C4-2B (cell line): ENCODE results near the gene ARF1.

ENCODE experiments used
- H3K27ac ChIP-seq: fragments of 450-650 bp; 2 replicates; pipeline ENCODE4 v1.5.1; 2017
- ZFX ChIP-seq: fragments of 450-650 bp; IDR thresholded peaks from 2 replicates; pipeline ENCODE4 v1.6.1; 2017
- TF ChIP-seq, protein P1 (sequence below): fragments of 450-650 bp; conservative IDR thresholded peaks from 2 replicates; pipeline ENCODE4 v1.5.1; 2017; ENCODE audit warnings: mild to moderate bottlenecking

The ARF1 gene

DNA sequence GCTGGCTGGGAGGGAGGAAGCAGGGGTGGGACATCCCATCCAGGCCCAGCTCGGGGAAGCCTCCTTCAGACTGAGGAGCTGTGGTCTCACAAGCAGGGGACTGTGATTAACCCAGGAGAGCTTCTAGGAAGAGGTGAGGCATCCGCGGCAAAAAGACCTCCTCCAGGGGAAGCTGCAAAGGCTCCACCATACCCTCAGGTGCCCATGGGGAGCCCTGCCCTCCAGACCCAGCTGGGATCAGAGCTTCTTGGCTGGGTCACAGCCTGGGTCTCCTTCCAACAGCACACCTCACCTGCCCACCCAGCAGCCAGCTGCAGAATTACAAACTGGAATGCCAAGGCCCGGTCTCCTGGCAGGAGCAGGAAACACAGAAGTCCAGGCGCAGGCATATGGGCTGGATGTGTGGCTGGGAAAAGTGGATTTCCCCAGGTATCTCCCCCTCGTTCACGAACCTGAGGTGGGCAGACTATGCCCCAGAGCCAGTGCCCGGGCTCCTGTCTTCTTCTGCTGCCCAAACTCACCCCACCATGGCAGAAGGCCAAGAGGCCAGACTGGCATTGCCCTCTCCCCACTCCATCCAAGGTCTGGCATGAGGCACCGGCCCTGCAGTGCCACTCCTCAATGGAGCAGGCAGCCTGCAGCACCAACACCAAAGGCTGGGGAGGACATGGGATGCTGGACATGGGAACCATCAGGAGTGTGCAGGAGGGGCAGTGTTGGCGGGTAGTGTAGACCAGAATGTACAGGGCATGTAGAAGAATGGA, 15.4 kb upstream of the ARF1 start:
- TF ChIP-seq ZFX, result no peak
- TF ChIP-seq, protein P1, sequence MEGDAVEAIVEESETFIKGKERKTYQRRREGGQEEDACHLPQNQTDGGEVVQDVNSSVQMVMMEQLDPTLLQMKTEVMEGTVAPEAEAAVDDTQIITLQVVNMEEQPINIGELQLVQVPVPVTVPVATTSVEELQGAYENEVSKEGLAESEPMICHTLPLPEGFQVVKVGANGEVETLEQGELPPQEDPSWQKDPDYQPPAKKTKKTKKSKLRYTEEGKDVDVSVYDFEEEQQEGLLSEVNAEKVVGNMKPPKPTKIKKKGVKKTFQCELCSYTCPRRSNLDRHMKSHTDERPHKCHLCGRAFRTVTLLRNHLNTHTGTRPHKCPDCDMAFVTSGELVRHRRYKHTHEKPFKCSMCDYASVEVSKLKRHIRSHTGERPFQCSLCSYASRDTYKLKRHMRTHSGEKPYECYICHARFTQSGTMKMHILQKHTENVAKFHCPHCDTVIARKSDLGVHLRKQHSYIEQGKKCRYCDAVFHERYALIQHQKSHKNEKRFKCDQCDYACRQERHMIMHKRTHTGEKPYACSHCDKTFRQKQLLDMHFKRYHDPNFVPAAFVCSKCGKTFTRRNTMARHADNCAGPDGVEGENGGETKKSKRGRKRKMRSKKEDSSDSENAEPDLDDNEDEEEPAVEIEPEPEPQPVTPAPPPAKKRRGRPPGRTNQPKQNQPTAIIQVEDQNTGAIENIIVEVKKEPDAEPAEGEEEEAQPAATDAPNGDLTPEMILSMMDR, result no peak

DNA sequence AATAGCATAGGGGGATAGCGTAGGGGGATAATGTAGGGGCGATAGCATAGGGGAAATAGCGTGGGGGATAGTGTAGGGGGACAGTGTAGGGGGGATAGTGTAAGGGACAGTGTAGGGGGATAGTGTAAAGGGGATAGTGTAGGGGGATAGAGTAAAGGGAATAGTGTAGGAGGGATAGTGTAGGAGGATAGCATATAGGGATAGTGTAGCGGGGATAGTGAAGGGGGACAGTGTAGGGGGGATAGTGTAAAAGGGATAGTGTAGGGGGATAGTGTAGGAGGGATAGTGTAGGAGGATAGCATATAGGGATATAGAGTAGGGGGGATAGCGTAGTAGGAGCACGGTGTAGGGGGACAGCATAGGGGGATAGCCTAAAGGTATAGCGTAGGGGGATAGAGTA, 14.1 kb upstream of the ARF1 start:
- no peak overlapping the region for H3K27ac ChIP-seq
- TF ChIP-seq ZFX, result no peak

More for the DNA sequence above, 15.4 kb upstream of the ARF1 start:
- no peak overlapping the region for H3K27ac ChIP-seq

DNA sequence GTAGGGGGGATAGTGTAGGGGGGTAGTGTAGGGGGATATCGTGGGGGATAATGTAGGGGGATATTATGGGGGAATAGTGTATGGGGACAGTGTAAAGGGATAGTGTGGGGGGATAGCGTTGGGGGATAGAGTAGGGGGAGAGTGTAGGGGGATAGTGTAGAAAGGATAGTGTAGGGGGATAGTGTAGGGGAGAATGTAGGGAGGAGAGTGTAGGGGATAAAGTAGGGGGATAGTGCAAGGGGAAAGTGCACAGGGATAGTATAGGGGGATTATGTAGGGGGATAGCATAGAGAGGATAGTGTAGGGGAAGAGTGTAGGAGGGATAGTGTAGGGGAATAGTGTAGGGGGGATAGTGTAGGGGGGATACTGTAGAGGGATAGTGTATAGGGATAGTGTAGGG, 12.3 kb upstream of the ARF1 start:
- H3K27ac ChIP-seq, result no peak overlapping the region
- TF ChIP-seq, protein P1, result no peak
- no peak for TF ChIP-seq ZFX

DNA sequence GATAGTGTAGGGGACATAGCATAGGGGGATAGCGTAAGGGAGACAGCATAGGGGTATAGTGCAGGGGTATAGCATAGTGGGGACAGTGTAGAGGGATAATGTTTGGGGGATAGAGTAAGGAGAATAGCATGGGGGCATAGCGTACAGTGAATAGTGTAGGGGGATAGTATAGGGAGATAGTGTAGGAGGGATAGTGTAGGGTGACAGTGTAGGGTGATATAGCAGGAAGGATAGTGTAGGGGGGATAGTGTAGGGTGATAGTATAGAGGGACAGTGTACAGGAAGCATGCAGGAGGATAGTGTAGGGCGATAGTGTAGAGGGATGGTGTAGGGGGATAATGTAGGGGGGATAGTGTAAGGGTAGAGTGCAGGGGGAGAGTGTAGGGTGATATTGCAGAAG, 11.7 kb upstream of the ARF1 start:
- H3K27ac ChIP-seq, result no peak overlapping the region
- TF ChIP-seq ZFX, result no peak
- TF ChIP-seq, protein P1, result no peak

DNA sequence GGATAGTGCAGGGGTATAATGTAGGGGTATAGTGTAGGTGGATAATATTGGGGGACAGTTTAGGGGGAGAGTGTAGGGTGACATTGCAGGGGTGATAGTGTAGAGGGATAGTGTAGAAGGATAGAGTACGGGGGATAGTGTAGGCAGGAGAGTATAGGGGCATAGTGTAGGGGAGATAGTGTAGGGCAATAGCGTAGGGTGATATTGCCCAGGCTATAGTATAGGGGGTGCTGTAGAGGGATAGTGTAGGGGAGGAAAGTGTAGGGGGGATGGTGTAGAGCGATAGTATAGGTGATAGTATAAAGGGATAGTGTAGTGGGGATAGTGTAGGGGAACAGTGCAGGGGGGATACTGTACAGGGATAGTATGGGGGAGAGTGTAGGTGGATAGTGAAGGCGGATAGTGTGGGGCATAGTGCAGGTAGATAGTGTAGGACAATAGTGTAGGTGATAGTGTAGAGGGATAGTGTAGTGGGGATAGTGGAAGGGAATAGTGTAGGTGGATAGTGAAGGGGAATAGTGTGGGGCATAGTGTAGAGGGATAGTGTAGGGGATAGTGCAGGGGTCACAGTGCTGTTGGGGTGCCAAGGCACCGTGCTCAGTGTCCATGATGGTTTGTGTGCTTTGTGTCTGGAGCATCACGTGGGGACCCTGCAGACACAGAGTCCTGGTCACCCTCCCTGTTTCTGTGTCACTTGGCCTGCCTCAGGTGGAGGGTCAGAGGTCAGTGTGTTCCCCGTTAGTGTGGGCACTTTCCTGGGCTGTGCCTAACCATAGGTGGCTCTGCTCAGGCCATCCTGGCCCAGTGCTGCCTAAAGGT, 10.5 kb upstream of the ARF1 start:
- TF ChIP-seq ZFX, result no peak
- TF ChIP-seq, protein P1, result no peak
- H3K27ac ChIP-seq, result no peak overlapping the region

DNA sequence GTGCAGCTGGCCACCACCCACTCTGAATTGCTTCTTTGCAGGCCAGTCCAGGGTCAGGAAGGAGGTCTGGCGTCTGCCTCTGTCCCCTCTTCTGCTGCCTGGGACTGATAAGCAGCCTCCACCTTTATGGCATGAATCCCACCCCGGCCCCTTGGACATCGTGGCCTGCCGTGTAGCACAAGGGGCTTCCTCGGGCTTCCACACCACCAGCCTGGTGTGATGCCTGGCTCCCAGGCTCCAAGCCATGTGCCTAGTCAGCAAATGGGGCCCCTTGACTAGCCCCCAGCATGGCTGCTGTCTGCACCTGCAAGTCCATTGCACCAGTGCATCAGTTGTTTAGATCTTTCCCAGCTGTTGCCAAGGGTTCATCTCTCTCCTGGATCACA, 9.9 kb upstream of the ARF1 start:
- TF ChIP-seq, protein P1, result no peak
- TF ChIP-seq ZFX, result no peak
- no peak overlapping the region for H3K27ac ChIP-seq

DNA sequence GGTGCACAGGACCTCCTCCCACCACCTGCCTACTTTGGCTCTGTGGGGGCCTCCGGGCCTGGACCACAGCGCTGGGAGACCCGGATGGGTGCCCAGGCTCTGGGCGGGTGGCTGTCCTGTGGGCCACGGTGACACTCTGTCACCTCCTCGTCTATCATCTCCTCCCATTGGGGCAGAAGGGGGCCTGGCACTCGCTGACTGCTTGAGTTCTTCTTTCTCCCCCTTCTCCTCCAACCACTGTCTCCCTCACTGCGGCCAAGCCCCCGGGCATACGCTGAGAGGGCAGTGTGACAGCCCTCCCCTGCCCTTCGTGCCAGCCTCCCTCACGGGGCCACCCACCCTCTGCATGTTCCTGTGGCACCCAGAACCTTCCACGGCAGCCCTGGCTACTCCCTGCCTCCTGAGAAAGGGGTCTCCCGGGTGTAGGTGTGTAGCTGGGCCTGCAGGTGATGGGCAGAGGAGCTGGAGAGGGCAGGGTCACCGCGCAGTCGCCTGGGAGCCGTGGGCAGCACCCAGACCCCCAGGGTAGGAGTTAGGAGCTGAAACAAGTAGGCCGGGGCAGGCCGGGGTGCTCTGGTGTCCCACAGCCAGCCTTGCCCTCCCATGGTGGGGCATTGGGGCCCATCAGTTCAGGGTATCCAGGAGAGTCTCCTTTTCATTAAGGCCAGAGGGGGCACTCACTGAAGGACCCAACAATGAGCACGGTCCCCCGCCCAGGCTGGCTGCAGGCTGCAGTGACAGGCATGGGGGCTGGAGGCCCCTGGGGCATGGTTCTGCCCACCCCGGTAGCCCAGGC, 9.2 kb upstream of the ARF1 start:
- TF ChIP-seq ZFX, result no peak

More for the DNA sequence above, 9.2 kb upstream of the ARF1 start:
- H3K27ac ChIP-seq, result no peak overlapping the region
